MM.1S (cell line): ENCODE results near the gene PACRG.

Source experiments
- DNase-seq: peaks from one replicate; pipeline ENCODE4 v3.0.0-alpha.2; 2015
- H2AFZ ChIP-seq: fragments of 300-600 bp; sonication (generic); 2 replicates; pipeline ENCODE4 v1.6.0; 2016; ENCODE audit warnings: antibody characterized with exemption, low read length
- H3F3A ChIP-seq: fragments of 300-600 bp; sonication (generic); 2 replicates; pipeline ENCODE4 v1.6.1; 2016; ENCODE audit warnings: mild to moderate bottlenecking, antibody characterized with exemption, low read length, moderate library complexity, mixed read lengths; ENCODE audit not compliant: insufficient read depth
- H3K27ac ChIP-seq: fragments of 300-600 bp; sonication (generic); 2 replicates; pipeline ENCODE4 v1.5.1; 2016; ENCODE audit warnings: mild to moderate bottlenecking, low read length
- H3K27me3 ChIP-seq: fragments of 300-600 bp; sonication (generic); replicated peaks from 2 replicates; pipeline ENCODE4 v1.6.0; 2016; ENCODE audit warnings: low read length; ENCODE audit not compliant: insufficient read depth
- H3K36me3 ChIP-seq: fragments of 300-600 bp; sonication (generic); replicated peaks from 2 replicates; pipeline ENCODE4 v1.6.1; 2016; ENCODE audit warnings: mild to moderate bottlenecking, low read length, mixed read lengths; ENCODE audit not compliant: insufficient read depth
- H3K4me1 ChIP-seq: fragments of 300-600 bp; sonication (generic); 2 replicates; pipeline ENCODE4 v1.6.1; 2016; ENCODE audit warnings: low read length, mixed read lengths
- H3K4me2 ChIP-seq: fragments of 300-600 bp; sonication (generic); 2 replicates; pipeline ENCODE4 v1.6.0; 2016; ENCODE audit warnings: low read depth, low read length
- H3K4me3 ChIP-seq: fragments of 300-600 bp; sonication (generic); 2 replicates; pipeline ENCODE4 v1.5.1; 2016; ENCODE audit warnings: low read length, mixed read lengths
- H3K79me2 ChIP-seq: fragments of 300-600 bp; sonication (generic); 2 replicates; pipeline ENCODE4 v1.6.1; 2016; ENCODE audit warnings: mixed run types, low read length, mixed read lengths
- H3K9ac ChIP-seq: fragments of 300-600 bp; sonication (generic); 2 replicates; pipeline ENCODE4 v1.6.1; 2016; ENCODE audit warnings: low read length, mixed read lengths
- H3K9me2 ChIP-seq: fragments of 300-600 bp; sonication (generic); replicated peaks from 2 replicates; pipeline ENCODE4 v1.6.1; 2016; ENCODE audit warnings: mild to moderate bottlenecking, low read length, mixed read lengths; ENCODE audit not compliant: insufficient read depth
- H3K9me3 ChIP-seq: fragments of 300-600 bp; sonication (generic); replicated peaks from 2 replicates; pipeline ENCODE4 v1.6.1; 2016; ENCODE audit warnings: mild to moderate bottlenecking, low read length, mixed read lengths; ENCODE audit not compliant: insufficient read depth
- H4K20me1 ChIP-seq: fragments of 300-600 bp; sonication (generic); 2 replicates; pipeline ENCODE4 v1.6.1; 2016; ENCODE audit warnings: mild to moderate bottlenecking, low read length, moderate library complexity, mixed read lengths; ENCODE audit not compliant: insufficient read depth
- EZH2 ChIP-seq: fragments of 300-600 bp; sonication (generic); optimal IDR thresholded peaks from 2 replicates; pipeline ENCODE3; 2017; ENCODE audit warnings: low read depth, mild to moderate bottlenecking, antibody characterized with exemption, low read length, mixed read lengths
- EZH2phosphoT487 ChIP-seq: fragments of 300-600 bp; sonication (generic); IDR thresholded peaks from 2 replicates; pipeline ENCODE4 v1.6.1; 2018; ENCODE audit warnings: antibody characterized with exemption, low read length
- TF ChIP-seq, protein P1 (sequence below): fragments of 300-600 bp; sonication (generic); IDR thresholded peaks from 2 replicates; pipeline ENCODE4 v1.5.1; 2016; ENCODE audit warnings: antibody characterized with exemption, low read length, mixed read lengths

PACRG gene

DNA sequence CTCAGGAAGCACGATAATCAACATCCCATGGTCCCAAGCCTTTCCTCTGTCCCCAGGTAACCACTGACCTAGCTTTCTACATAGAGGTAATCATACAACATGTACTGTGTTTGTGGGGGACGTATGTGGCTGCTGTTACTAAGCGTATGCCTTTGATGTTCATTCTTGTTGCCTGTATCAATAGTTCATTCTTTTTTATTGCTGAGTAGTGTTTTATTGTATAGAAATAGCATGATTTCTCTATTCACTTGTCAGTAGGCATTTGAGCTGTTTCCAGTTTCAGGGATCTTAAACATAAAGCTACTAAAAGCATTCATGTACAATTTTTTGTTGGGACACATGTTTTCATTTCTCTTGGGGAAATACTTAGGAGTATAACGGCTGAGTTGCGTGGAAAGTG, 185.4 kb downstream of the PACRG start:
- Histone ChIP-seq H3K9me3 (no peaks in the 10 kb centered on the region), H3K4me1 (no peaks in the 10 kb centered on the region), H3F3A (no peaks in the 10 kb centered on the region), H3K4me2 (no peak overlapping the region), H3K27me3 (no peaks in the 10 kb centered on the region), H4K20me1 (no peaks in the 10 kb centered on the region), H3K4me3 (no peak overlapping the region), H3K9me2 (no peaks in the 10 kb centered on the region), H3K27ac (no peak overlapping the region), H3K36me3 (no peaks in the 10 kb centered on the region), H2AFZ (no peak overlapping the region), H3K79me2 (no peaks in the 10 kb centered on the region), H3K9ac (no peak overlapping the region)
- no peak for DNase-seq
- no peak for TF ChIP-seq EZH2
- TF ChIP-seq, protein P1, sequence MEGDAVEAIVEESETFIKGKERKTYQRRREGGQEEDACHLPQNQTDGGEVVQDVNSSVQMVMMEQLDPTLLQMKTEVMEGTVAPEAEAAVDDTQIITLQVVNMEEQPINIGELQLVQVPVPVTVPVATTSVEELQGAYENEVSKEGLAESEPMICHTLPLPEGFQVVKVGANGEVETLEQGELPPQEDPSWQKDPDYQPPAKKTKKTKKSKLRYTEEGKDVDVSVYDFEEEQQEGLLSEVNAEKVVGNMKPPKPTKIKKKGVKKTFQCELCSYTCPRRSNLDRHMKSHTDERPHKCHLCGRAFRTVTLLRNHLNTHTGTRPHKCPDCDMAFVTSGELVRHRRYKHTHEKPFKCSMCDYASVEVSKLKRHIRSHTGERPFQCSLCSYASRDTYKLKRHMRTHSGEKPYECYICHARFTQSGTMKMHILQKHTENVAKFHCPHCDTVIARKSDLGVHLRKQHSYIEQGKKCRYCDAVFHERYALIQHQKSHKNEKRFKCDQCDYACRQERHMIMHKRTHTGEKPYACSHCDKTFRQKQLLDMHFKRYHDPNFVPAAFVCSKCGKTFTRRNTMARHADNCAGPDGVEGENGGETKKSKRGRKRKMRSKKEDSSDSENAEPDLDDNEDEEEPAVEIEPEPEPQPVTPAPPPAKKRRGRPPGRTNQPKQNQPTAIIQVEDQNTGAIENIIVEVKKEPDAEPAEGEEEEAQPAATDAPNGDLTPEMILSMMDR: no peak
- no peak for TF ChIP-seq EZH2phosphoT487

DNA sequence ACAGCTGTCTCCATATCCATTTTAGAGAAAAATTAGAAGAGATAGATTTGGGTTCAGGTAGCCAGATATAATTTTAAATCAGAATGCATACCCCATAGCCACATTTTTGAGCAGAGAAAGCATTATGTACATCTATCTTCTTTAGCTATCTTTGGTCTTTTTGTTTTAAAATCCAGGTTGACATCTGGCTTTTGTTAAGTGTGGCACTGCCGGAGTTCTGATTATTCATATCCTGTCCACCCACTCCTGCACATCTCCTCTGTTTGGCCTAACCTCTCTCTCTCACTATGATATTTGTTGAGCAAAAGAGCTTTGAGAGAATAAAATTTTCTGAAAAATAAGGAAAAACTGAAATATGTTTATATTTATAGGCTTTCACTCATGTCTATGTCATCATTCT, 189.7 kb downstream of the PACRG start:
- H3K27ac ChIP-seq: no peak overlapping the region

DNA sequence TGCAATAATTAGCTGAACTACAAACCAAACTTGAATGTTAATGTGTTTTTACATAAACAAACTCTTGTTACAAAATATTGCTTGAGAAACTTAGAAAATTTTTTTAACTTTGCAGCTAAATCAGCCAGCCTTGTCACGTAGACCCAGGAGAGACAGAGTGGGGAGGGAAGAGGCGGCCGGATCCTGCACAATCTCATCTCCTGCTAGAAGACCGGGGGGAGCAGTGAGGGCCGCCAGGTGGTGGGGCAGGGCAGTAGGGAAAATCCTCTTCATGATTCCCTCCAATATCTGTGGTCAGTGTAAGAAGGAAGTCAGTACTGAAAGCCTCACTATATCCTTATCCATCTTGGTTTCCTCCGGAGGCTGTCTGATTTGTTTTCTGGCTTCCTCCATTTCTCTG, 193.3 kb downstream of the PACRG start:
- no peaks in the 10 kb centered on the region for H3K4me1 ChIP-seq
- H3K9ac ChIP-seq: no peak overlapping the region
- H3K4me2 ChIP-seq: no peak overlapping the region
- H3K4me3 ChIP-seq: no peak overlapping the region
- no peak for DNase-seq
- no peaks in the 10 kb centered on the region for H3F3A ChIP-seq
- H4K20me1 ChIP-seq: no peaks in the 10 kb centered on the region
- H2AFZ ChIP-seq: no peak overlapping the region
- no peaks in the 10 kb centered on the region for H3K36me3 ChIP-seq
- no peaks in the 10 kb centered on the region for H3K27me3 ChIP-seq
- TF ChIP-seq EZH2phosphoT487: no peak
- TF ChIP-seq EZH2: no peak
- TF ChIP-seq, protein P1: no peak
- H3K9me2 ChIP-seq: no peaks in the 10 kb centered on the region
- H3K79me2 ChIP-seq: no peaks in the 10 kb centered on the region
- H3K9me3 ChIP-seq: no peaks in the 10 kb centered on the region
- H3K27ac ChIP-seq: no peak overlapping the region

More for the DNA sequence above, 189.7 kb downstream of the PACRG start:
- no peak for DNase-seq
- H3K27me3 ChIP-seq: no peaks in the 10 kb centered on the region
- H3K9me2 ChIP-seq: no peaks in the 10 kb centered on the region
- no peak overlapping the region for H3K4me3 ChIP-seq
- H3F3A ChIP-seq: no peaks in the 10 kb centered on the region
- TF ChIP-seq EZH2phosphoT487 (no peak), EZH2 (no peak)
- TF ChIP-seq, protein P1: no peak
- H3K36me3 ChIP-seq: no peaks in the 10 kb centered on the region
- no peak overlapping the region for H3K4me2 ChIP-seq
- no peaks in the 10 kb centered on the region for H4K20me1 ChIP-seq
- no peak overlapping the region for H2AFZ ChIP-seq
- no peaks in the 10 kb centered on the region for H3K4me1 ChIP-seq
- no peaks in the 10 kb centered on the region for H3K9me3 ChIP-seq
- H3K9ac ChIP-seq: no peak overlapping the region
- no peaks in the 10 kb centered on the region for H3K79me2 ChIP-seq
